ENCODE results near the gene MYL1.

Gene MYL1

GRCh38 chr2:210324906-210325305 is 9.9 kb upstream of the MYL1 start:
- Histone ChIP-seq H3K4me3 (ENCODE audit: insufficient read depth, low read length, poor library complexity, severe bottlenecking) (no peak overlapping the region), H3K27ac (ENCODE audit: low read depth, low read length) (no peak overlapping the region), H3K79me2 (ENCODE audit: insufficient read depth, low read length) (no peaks in the 10 kb centered on the region), H4K20me1 (ENCODE audit: low read depth, low read length) (no peaks in the 10 kb centered on the region), H3K9me2 (replicated peaks; ENCODE audit: insufficient read depth, low read length) (no peaks in the 10 kb centered on the region), H3K27me3 (ENCODE audit: low read length) (no peaks in the 10 kb centered on the region), H3K4me2 (ENCODE audit: low read depth, low read length, poor library complexity, severe bottlenecking) (no peak overlapping the region), H3F3A (ENCODE audit: insufficient read depth) (no peaks in the 10 kb centered on the region), H3K36me3 (ENCODE audit: low read length) (no peaks in the 10 kb centered on the region), H2AFZ (ENCODE audit: low read depth, low read length, severe bottlenecking) (no peak overlapping the region), H3K9me3 (ENCODE audit: insufficient read depth, low read length) (no peaks in the 10 kb centered on the region), H3K9ac (ENCODE audit: low read length) (no peak overlapping the region)
- TF ChIP-seq CTCF (IDR thresholded peaks at IDR 0.05; ENCODE audit: insufficient read depth, low read length, poor library complexity, severe bottlenecking) (no peak), EZH2phosphoT487 (conservative IDR thresholded peaks at IDR 0.05; ENCODE audit: low read length) (no peak)

- no peaks in the 10 kb centered on the region for H3K79me2 ChIP-seq (ENCODE audit: insufficient read depth, low read length)
- TF ChIP-seq CTCF (IDR thresholded peaks at IDR 0.05; ENCODE audit: insufficient read depth, low read length, poor library complexity, severe bottlenecking) (no peak), EZH2phosphoT487 (conservative IDR thresholded peaks at IDR 0.05; ENCODE audit: low read length) (no peak)
Observed at GRCh38 chr2:210324458-210324857, 9.5 kb upstream of the MYL1 start.

GRCh38 chr2:210323003-210323402 is 8.0 kb upstream of the MYL1 start:
- no peaks in the 10 kb centered on the region for H3K27me3 ChIP-seq (ENCODE audit: low read length)
- no peaks in the 10 kb centered on the region for H4K20me1 ChIP-seq (ENCODE audit: low read depth, low read length)
- no peak overlapping the region for H3K9ac ChIP-seq (ENCODE audit: low read length)
- no peak overlapping the region for H3K4me3 ChIP-seq (ENCODE audit: insufficient read depth, low read length, poor library complexity, severe bottlenecking)
- no peaks in the 10 kb centered on the region for H3K9me2 ChIP-seq (replicated peaks; ENCODE audit: insufficient read depth, low read length)
- H3K9me3 ChIP-seq (ENCODE audit: insufficient read depth, low read length), result no peaks in the 10 kb centered on the region
- H3K79me2 ChIP-seq (ENCODE audit: insufficient read depth, low read length), result no peaks in the 10 kb centered on the region
- H3K36me3 ChIP-seq (ENCODE audit: low read length), result no peaks in the 10 kb centered on the region
- H3F3A ChIP-seq (ENCODE audit: insufficient read depth), result no peaks in the 10 kb centered on the region
- TF ChIP-seq CTCF (IDR thresholded peaks at IDR 0.05; ENCODE audit: insufficient read depth, low read length, poor library complexity, severe bottlenecking), result no peak
- no peak for TF ChIP-seq EZH2phosphoT487 (conservative IDR thresholded peaks at IDR 0.05; ENCODE audit: low read length)
- H3K4me2 ChIP-seq (ENCODE audit: low read depth, low read length, poor library complexity, severe bottlenecking), result no peak overlapping the region
- H2AFZ ChIP-seq (ENCODE audit: low read depth, low read length, severe bottlenecking), result no peak overlapping the region
- no peak overlapping the region for H3K27ac ChIP-seq (ENCODE audit: low read depth, low read length)

More at GRCh38 chr2:210324458-210324857, 9.5 kb upstream of the MYL1 start:
- Histone ChIP-seq H3K36me3 (ENCODE audit: low read length) (no peaks in the 10 kb centered on the region), H2AFZ (ENCODE audit: low read depth, low read length, severe bottlenecking) (no peak overlapping the region), H3K9ac (ENCODE audit: low read length) (no peak overlapping the region), H3K27ac (ENCODE audit: low read depth, low read length) (no peak overlapping the region), H3F3A (ENCODE audit: insufficient read depth) (no peaks in the 10 kb centered on the region), H3K9me3 (ENCODE audit: insufficient read depth, low read length) (no peaks in the 10 kb centered on the region), H3K27me3 (ENCODE audit: low read length) (no peaks in the 10 kb centered on the region), H3K4me3 (ENCODE audit: insufficient read depth, low read length, poor library complexity, severe bottlenecking) (no peak overlapping the region), H4K20me1 (ENCODE audit: low read depth, low read length) (no peaks in the 10 kb centered on the region), H3K4me2 (ENCODE audit: low read depth, low read length, poor library complexity, severe bottlenecking) (no peak overlapping the region), H3K9me2 (replicated peaks; ENCODE audit: insufficient read depth, low read length) (no peaks in the 10 kb centered on the region)
